NCI-H1092 (cell line): ENCODE measurements around the gene PTPRG.

ENCODE experiments used
- DNase-seq: peaks from one replicate; lab custom pipeline; 2025; lab: John Stamatoyannopoulos, UW

PTPRG gene

DNA sequence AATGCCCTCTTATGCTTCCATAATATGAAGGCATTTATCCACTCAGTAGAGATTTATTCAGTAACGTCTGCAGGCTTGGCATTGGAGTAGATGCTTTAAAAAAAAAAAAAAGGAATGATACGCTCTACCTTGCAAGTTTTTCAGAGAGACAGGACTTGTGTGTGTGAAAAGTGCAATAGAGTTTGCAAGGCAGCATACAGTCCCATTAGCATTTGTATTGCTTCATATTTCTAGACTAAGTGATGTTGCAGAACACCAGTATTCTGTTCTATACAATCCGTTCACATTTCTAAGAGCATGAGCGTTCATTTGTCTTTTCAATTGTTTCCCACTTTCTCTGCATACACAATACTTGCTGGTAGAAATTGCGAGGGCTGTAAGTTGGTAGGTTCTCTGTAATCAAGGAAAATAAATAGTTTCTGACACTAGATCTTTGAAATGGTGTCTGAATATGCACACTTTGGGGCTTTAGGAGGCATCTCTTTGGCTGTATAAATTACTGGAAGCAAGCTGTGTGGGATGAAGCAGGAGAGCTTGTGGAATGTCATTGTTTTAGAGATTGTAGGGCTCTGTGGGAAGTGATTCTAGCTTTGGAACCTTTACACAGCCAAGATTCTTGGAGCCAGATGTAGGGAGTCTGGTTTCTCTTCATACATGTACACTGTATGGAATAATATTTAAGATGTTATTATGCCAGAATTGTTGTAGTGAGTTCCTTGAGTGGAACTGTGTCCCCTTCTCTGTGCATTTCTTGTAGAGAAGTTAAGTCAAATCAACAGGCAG lies 549.3 kb downstream of the PTPRG start:
- DNase-seq = no peak

DNA sequence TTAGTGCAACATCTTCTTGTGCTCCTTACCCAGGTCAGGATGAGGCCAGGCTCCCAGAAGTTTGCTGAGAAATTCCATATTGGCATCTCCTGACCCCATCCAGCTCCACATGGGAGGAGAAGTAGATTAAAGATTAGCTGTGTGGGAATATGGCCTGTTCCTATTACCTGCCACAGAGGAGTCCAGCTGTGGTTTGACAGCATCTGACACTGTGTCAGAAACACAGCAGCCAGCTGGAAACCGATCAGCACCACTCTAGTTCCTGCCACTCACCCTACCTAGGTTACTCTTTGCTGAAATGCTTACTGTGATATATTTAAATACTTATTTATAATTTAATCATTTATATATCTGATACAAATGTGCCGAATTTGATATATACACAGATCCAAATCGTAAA lies 551.7 kb downstream of the PTPRG start:
- DNase-seq = no peak

DNA sequence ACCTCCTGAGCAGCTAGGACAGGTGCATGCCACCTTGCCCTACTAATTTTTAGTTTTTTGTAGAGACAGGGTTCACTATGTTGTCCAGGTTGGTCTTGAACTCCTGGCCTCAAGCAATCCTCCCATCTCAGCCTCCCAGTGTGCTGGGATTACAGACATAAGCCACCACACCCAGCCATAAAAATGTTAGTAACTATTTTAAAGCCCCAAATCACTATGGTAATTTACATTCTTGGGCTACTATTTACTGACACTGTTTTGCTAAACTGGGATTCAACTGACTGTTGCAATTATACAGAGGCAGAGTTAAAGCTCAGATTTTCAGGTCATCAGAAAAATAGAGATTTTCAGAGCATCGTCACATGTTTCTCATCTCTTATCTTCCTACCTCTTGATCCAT lies 553.4 kb downstream of the PTPRG start:
- DNase-seq = no peak

DNA sequence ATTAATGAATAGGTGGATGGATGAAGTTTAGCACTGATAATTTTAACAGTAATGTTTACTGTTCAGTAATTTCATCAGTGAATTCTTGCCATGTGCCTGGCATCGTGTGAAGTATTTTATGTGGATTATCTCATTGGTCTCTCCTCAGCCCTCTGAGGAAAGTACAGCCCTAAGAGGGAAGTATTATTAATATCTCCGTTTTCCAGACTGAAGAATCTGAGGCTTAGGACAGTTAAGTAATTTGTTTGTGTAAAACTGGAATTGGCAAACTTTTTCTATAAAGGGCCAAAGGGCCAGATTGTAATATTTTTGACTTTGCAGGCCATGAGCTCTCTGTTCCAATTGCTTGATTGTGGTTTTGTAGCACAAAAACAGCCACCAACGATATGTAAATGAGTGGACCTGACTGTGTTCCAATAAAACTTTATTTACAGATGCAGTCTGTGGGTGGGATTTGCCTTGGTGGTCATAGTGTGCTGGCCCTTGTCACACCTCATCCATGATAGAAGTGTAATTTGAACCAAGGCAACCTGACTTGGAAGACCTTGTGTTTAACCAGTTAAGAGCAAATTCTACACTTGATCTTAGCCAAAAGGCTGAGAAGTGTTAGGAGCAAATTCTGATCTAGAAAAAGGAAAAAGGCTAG lies 556.7 kb downstream of the PTPRG start:
- no peak for DNase-seq

DNA sequence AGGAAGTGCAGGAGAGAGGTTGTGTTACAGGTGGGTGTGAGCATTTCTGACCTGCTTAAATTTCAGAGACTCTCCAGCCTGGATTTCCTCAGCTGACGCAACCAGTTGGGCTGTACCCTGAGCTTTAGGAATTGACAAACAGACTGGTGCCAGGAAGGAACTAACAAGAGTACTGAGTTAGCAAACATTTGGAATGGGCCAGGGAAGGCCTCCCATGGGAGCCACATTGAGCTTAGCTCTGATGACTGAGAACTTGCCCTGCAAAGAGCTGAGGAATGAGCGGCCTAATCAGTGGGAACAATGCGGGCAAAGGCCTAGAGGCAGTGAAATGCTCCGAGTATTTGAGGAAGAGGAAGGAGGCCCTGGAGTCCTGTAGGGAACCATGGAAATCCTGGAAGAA lies 557.8 kb downstream of the PTPRG start:
- no peak for DNase-seq

DNA sequence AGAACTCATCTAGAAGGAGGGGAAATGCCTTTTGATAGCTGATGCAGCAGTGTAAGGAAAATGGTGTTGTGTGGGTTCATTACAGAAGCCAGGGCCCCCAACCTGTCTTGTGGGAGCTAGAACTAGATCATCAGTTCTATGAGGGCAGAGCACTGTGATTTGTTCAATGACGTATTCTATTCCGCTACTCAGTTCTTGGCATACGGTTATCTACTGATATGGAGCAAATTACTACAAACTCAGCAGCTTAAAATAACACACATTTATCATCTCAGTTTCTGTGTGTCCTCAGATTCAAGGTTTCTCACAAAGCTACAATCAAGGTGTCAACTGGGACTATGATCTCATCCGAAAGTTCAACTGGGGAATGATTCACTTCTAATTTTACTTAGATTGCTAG lies 561.4 kb downstream of the PTPRG start:
- DNase-seq = no peak

DNA sequence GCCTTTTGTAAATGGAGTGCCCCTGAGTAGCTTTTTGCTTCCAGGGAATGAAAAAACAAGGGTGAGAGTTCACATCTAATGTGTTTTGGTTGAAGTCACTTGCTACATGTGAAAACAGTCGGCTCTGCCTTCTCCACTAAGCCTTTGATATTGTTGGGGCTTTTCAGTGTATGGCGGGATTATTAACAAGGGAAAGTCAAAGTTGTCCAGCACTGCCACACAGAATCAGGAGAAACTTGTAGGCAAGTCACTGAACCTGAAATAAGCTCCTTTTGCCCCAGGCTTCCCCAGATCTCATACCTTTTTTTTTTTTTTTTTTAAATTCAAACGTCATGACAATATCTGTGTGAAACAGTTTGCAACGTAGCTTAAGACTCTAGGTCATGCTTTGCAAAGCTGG lies 564.0 kb downstream of the PTPRG start:
- DNase-seq = no peak

DNA sequence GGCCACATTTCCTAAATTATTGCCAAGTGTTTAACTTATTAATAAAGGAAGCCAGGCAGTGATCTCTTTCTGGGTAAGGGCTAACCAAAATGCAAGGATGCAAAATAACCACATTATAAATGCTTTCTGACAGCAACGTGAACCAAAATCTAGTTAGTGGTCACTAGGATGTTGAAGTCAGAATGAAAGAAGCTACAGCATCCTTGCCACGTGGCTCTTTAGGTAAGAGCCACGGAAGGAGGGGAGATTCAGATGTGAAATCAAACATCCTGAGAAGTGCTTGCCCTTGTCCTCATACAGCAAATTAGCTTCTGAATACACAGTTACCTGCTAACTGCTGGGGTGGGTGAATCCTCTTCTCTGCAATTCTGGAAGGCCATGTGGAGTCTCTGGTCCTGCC lies 565.7 kb downstream of the PTPRG start:
- no peak for DNase-seq

DNA sequence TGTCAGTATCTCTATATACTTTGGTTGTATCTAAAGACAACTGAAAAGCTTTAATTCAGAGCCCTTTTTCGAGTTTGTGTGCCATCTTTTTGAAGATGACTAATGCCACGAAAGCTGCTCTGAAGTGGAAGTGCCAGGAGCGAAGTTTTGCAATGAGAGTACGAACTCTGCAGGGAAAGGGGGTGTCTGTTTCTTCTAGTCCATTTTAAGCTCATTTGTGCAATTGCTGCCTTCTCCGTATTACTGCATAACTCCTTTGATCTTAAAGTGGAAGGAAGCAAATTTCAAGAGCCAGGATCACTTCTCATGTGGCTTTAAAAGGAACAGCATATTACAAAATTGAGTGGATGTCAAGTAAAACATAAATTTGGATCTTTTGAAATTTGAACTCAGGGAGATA lies 566.7 kb downstream of the PTPRG start:
- DNase-seq = no peak

DNA sequence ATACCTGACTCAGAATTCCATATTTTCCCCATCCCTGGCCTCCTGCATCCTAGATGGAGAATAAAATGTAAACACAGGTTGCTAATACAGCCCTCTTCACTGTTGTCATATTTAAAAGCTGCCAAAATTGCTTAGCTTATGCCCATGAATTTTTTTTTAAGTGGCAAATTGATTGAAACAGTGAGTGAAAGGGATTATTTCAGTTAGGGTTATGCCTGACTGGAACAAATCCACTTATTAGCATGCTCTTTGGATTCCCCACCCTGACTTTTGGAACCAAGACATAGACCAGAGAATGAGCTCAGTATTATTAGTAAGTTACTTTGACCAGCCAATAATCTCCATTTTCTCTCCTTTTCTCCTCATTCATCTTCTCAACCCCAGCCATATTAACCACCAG lies 567.3 kb downstream of the PTPRG start:
- no peak for DNase-seq

DNA sequence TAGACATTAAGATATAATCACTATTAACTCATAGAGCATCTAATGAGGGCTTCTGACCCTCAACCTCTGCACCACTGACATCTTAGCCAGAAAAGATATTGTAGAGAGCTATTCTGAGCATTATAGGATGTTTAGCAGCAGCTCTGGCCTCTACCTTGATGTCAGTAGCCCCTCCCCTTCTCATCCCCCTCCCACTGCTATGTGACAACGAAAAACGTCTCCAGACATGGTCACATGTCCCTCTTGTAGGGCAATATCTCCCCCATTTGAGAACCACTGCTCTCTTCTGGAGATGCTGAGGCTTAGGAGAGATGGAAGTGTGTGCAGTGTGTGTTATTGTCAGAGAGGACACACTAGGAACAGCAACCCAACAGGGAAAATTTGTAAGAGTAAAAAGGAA lies 569.7 kb downstream of the PTPRG start:
- no peak for DNase-seq

DNA sequence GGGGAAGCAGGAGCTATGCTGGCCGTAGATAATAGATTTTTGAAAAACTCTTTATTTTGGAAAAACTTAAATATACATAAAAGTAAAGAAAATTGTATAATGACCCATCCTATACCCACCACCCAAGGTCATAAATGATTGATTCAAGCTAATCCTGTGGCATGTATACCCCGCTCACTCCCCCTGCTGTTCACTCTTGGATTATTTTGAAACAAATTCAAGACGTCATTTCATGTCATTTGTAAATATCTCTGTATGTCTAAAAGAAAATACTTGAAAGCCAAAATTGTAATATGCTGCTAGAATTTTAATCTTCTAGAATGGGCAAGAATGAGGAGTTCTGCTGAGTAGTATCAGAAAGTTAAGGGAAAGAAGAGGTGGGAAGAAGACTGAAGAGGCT lies 570.2 kb downstream of the PTPRG start:
- no peak for DNase-seq

DNA sequence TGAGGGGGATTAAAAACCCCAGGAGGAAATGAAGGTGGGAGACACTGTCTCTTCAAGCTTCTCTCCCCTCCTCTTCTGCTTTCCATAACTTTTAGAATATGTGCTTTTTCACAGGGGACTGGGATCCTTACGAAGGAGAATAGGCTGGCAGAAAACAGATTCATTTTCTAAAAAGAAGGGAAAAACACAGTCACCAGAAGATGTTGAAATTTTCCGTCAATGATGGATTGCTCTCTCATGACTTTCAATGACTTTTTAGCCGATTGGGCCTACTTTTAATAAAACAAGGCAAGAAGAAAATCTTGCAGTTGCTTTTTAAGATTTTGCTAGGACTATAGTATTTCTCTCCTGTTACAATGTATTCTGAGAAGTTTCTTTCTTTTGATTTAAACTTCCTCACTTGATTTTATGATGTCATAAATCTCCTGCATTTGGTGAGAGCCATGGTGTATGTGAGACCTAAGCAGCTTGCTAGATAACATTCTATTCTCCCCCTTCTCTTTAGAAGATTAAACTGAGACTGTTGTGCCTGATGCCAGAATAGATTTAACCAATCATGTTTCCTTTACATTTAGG lies 570.7 kb downstream of the PTPRG start:
- DNase-seq = no peak

DNA sequence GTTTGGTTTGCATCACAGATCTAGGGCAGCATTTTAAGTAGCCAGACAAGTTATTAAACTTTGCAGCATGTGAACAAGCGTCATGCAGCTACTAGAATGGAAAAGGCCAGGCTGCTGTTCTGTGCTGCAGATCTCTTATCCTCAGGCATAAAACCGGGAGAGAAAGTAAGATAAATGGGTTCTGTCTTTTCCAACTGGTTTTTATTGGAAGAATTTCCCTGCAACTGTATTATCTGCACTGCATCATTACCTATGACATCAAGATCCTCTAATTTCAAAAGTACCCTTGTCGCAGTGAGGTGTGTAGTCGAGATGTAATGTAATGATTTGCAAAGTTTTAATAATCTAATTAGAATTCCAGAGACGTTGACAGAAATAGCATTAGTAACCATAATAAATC lies 571.6 kb downstream of the PTPRG start:
- no peak for DNase-seq

DNA sequence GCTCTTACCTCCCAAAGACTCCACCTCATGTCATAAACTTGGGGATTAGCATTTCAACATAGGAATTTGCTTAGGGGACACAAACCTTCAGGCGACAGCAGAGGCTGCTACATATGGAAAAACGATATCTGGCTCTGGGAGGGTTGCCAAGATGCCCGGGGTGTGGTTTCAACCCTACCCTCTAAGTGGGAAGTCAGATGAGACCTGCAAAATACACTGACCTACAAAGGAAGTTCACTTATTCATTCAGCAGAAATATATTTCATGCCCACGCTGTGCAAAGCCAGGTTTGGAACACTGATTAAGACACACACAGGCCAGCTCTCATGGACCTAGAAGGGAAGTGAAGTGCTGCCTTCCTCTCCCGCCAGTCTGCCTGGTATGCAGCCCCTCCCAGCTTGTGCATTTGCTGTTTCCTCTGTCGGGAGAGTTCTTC lies 572.7 kb downstream of the PTPRG start:
- no peak for DNase-seq

DNA sequence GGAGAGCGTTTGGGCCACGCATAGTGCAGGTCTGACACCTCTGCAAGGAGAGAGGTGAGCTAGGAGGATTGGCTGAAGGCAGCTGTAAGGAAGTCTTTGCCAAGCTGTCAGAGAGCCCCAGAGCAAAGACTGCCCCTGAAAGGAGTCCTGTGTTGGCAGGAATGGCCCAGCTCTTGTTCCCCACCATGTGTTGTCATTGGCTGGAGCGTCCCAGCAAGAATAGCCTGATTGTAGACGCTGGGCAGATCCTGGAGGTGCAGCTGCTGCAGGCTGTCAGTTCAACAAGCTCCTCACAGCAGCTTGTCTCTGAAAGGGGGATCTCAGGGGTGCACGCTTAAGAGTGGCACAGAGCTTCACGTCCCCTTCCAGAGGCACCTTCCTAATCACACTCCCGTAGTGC lies 574.4 kb downstream of the PTPRG start:
- no peak for DNase-seq

DNA sequence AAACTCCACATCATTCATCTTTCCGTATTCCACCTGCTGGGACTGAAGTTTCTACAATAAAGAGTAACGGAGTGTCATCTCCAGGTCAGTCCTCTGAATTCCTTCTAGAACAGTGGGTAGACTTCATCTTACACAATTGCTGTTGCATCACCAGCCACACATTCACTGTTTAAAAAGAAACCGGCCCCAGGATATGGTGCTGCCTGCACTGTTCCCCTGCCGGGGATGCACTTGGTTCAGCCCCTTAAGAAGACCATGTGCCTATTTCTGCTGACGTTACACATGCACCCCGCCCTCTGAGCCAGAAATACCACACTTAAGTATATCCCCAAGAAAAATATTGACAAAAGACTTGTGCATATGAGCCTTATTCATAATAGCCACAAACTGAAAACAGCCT lies 578.6 kb downstream of the PTPRG start:
- no peak for DNase-seq

DNA sequence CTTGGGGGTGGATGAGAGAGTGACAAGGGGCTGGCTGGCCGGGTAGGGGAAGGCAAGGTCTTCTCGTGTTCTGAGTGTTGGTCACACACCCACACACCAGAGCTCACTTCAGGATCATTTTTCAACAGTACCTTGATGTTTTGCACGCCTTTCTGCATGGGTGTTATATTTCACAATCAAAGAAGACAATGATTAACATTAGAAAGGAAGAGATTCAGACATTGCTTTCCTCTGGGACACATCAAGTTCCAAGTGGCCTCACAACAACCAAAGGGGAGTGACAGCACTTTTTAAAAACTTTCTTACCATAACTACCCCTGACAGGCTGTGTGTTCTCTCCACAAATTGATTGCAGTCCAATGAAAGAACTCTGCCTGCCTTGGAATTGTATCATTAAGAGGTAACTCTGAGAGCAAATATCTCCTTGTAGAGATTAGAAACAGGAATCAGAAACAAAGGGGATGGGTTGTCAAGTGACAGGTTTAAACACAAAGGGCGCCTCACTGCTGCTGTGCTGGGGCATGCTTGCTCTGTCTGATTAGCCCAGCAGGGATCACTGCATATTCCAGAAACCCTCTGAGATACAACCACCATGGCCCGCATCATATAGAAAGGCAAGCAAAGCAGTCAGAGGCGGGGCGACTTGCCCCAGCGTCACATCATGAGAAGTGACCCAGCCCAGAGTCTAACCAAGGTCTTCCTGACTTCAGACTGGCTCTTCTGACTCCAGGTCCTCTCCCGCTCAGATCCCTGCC lies 581.1 kb downstream of the PTPRG start:
- DNase-seq = no peak

DNA sequence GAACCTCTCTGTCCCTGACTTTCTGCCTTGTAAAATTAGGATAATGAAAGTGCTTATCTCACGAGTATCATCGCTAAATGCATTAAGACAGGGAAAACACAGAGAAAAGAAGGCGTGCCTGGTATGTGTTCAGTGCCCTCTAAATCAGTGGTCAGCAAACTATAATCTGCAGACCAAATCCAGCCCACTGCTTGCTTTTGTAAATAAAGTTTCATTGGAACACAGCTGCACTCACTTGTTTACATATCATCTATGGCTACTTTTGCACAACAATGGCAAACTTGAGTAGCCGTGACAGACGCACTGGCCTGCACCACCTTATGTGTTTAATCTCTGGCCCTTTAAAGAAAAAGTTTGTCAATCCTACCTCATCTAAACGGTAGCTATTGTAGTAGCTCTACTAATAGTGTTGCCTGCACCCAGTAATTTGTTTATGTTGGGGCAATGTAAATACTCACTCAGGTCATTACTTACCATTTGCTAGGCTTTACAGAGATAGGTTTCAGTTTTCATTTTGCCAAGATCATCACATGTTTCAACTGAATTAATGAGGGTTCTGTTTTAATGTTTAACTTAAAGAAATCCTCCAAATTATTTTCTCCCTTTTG lies 582.6 kb downstream of the PTPRG start:
- no peak for DNase-seq

DNA sequence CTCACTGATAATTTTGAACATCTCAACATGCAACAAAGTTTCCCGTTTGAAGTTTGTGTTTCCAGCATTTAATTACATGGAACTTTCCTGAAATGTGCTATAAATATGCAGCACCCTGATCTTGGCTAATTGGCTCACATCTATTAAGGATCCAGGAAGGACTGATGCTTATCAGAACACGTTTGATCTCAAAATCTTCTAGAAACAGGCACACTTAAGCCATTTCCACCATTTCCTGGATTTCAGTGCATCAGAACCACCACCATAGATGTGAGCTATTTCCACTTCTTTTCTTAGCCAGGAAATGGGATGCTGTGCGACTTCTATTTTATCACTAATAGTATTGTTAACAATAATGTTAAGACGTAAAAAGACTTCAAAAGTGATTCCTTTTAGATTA lies 583.1 kb downstream of the PTPRG start:
- no peak for DNase-seq

DNA sequence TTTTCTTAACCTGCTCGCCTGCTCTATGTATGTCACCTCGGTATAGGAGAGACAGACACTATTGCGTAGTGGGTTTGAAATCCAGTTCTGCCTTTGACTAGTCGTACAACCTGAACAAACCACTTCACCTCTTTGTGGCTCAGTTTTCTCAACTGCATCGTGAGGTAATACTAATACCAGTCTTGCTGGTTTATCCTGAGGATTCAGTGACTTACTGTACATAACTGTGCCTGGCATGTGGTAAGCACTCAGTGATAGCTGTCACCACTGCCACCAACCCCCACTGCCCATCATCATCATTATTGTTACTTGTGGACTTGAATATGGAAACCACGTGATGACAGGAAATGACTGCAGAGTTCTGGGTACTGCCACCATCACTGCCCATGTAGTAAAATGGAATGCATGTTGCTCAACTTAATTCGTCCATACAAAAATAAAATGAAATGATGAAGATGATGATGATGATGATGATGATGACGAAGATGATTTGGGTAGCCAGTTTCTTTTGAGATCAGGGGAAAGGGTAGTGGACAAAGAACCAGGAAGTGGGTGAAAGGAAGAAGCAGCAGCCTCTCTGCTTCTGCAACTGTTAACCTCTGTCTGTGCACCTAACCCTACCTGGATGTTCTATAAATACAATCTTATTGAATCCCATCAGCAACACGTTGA lies 583.9 kb downstream of the PTPRG start:
- DNase-seq = no peak

DNA sequence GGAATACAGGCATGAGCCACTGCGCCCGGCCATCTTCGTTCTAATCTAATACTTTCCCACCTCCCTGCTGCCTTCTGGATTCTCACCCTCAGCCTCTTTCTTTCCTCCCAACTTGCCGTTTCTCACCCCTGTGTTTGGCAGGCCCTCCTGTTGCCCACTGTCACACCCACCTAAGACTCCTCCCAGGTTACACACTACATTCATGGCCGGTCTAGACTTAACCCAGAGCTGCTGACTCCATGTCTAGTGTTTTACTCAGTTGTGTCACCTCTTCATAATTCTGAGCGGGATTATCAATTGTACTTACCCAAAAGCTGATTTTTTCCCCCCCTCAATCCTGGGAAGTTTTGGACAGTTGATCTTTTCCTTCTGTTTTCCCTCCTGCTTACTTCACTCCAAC lies 588.2 kb downstream of the PTPRG start:
- DNase-seq = no peak
